IMR-90 (cell line): ENCODE measurements around the gene MEGF6. TPM values are rescaled to one million over a fixed set of nuclear protein-coding genes. Genes with fewer than 3 reads are reported as not detected.

Experiments used
- ATAC-seq: fragments of 200-7000 bp; cut with Tn5 transposase; 2 replicates; pipeline ENCODE4 v1.9.1; 2020; ENCODE audit warnings: low read depth, mild to moderate bottlenecking, moderate library complexity
- BruUV-seq: library from RNA; stranded (reverse); fragments of 400-500 nt; replicated peaks from 2 replicates; lab custom pipeline; 2021; lab: Mats Ljungman, UMichigan
- CTCF ChIA-PET: fragments of 300-600 bp; formaldehyde crosslinking; extraction: SDS; loops from one replicate; lab custom pipeline; 2021; ENCODE audit warnings: antibody characterized with exemption; lab: Yijun Ruan, JAX
- POLR2A ChIA-PET: fragments of 300-600 bp; sonication (Branson Sonifier 250); formaldehyde crosslinking; loops from one replicate; lab custom pipeline; 2022; ENCODE audit warnings: antibody characterized with exemption; ENCODE audit not compliant: unreplicated experiment; lab: Charles Lee
- DNase-seq: peaks from one replicate; pipeline ENCODE4 v3.0.0; 2013
- H2AFZ ChIP-seq: replicated peaks from 2 replicates; pipeline ENCODE3; 2013; ENCODE audit warnings: low read length, mild to moderate bottlenecking; ENCODE audit not compliant: poor library complexity
- H2AK5ac ChIP-seq: 2 replicates; pipeline ENCODE4 v1.6.1; 2013; ENCODE audit warnings: low read depth, low read length, inconsistent platforms
- H2AK9ac ChIP-seq: replicated peaks from 2 replicates; pipeline ENCODE3; 2013; ENCODE audit warnings: mild to moderate bottlenecking, low read depth, low read length, moderate library complexity; ENCODE audit not compliant: poor library complexity
- H2BK120ac ChIP-seq: 2 replicates; pipeline ENCODE4 v1.6.1; 2013; ENCODE audit warnings: low read depth, low read length, inconsistent platforms
- H2BK15ac ChIP-seq: 3 replicates; pipeline ENCODE4 v1.6.1; 2013; ENCODE audit warnings: low read depth, low read length, inconsistent platforms
- H2BK20ac ChIP-seq: 2 replicates; pipeline ENCODE4 v1.6.1; 2013; ENCODE audit warnings: low read depth, mild to moderate bottlenecking, inconsistent platforms, low read length, moderate library complexity
- H2BK5ac ChIP-seq: 2 replicates; pipeline ENCODE4 v1.6.1; 2013; ENCODE audit warnings: mild to moderate bottlenecking, low read depth, low read length, inconsistent platforms; ENCODE audit not compliant: poor library complexity, severe bottlenecking
- H3K14ac ChIP-seq: replicated peaks from 2 replicates; pipeline ENCODE4 v1.6.1; 2013; ENCODE audit warnings: low read depth, low read length, inconsistent platforms
- H3K18ac ChIP-seq: 2 replicates; pipeline ENCODE4 v1.6.1; 2013; ENCODE audit warnings: low read depth, low read length, control low read depth
- H3K23ac ChIP-seq: 2 replicates; pipeline ENCODE4 v1.6.1; 2013; ENCODE audit warnings: low read depth, low read length, inconsistent platforms
- H3K27ac ChIP-seq: 2 replicates; pipeline ENCODE4 v1.5.1; 2013; ENCODE audit warnings: mild to moderate bottlenecking, control low read depth, low read length; ENCODE audit not compliant: insufficient read depth
- H3K27me3 ChIP-seq: 2 replicates; pipeline ENCODE4 v1.6.1; 2013; ENCODE audit warnings: low read length; ENCODE audit not compliant: control insufficient read depth, insufficient read depth
- H3K36me3 ChIP-seq: 2 replicates; pipeline ENCODE4 v1.6.1; 2013; ENCODE audit warnings: low read length, mixed read lengths; ENCODE audit not compliant: control insufficient read depth, insufficient read depth
- H3K4ac ChIP-seq: 2 replicates; pipeline ENCODE4 v1.6.1; 2013; ENCODE audit warnings: low read depth, low read length, inconsistent platforms
- H3K4me1 ChIP-seq: 2 replicates; pipeline ENCODE4 v1.6.1; 2013; ENCODE audit warnings: low read length, mixed read lengths; ENCODE audit not compliant: control insufficient read depth, insufficient read depth
- H3K4me2 ChIP-seq: 2 replicates; pipeline ENCODE4 v1.6.1; 2013; ENCODE audit warnings: low read depth, mild to moderate bottlenecking, control low read depth, low read length, moderate library complexity
- H3K4me3 ChIP-seq: 2 replicates; pipeline ENCODE4 v1.5.1; 2013; ENCODE audit warnings: low read depth, mild to moderate bottlenecking, control low read depth, low read length, moderate library complexity; ENCODE audit not compliant: insufficient read depth
- H3K56ac ChIP-seq: 2 replicates; pipeline ENCODE4 v1.6.1; 2013; ENCODE audit warnings: low read length, inconsistent platforms; ENCODE audit not compliant: insufficient read depth; ENCODE audit errors: extremely low read depth
- H3K79me1 ChIP-seq, 2 experiments: 2 replicates each; pipeline ENCODE4 v1.6.1; 2013; ENCODE audit warnings: low read length in 2 of 2, inconsistent platforms in 1 of 2, low read depth in 1 of 2
- H3K9ac ChIP-seq: 2 replicates; pipeline ENCODE4 v1.6.1; 2013; ENCODE audit warnings: low read depth, low read length, control low read depth
- H3K9me1 ChIP-seq: 2 replicates; pipeline ENCODE4 v1.6.1; 2013; ENCODE audit warnings: low read length, inconsistent platforms; ENCODE audit not compliant: insufficient read depth
- H3K9me3 ChIP-seq: 2 replicates; pipeline ENCODE4 v1.6.1; 2013; ENCODE audit warnings: low read length; ENCODE audit not compliant: control insufficient read depth, insufficient read depth
- H4K20me1 ChIP-seq: 2 replicates; pipeline ENCODE4 v1.6.1; 2013; ENCODE audit warnings: low read length, inconsistent platforms; ENCODE audit not compliant: insufficient read depth
- H4K5ac ChIP-seq: 2 replicates; pipeline ENCODE4 v1.6.1; 2013; ENCODE audit warnings: mild to moderate bottlenecking, low read depth, low read length, control low read depth
- H4K8ac ChIP-seq, 2 experiments: 2 replicates each; pipeline ENCODE4 v1.6.1; 2013; ENCODE audit warnings: low read depth in 2 of 2, low read length in 2 of 2, control low read depth in 1 of 2, inconsistent platforms in 1 of 2
- H4K91ac ChIP-seq: 2 replicates; pipeline ENCODE4 v1.6.1; 2013; ENCODE audit warnings: low read depth, low read length, inconsistent platforms; ENCODE audit not compliant: insufficient read depth
- BHLHE40 ChIP-seq: fragments of 150-350 bp; IDR thresholded peaks from 2 replicates; pipeline ENCODE4 v1.6.1; 2016; ENCODE audit warnings: mild to moderate bottlenecking, low read depth, low read length
- CEBPB ChIP-seq: IDR thresholded peaks from 2 replicates; pipeline ENCODE4 v1.6.1; 2012; ENCODE audit warnings: low read depth, low read length, improper control_type of control experiment
- CHD1 ChIP-seq: IDR thresholded peaks from 2 replicates; pipeline ENCODE4 v1.6.1; 2012; ENCODE audit warnings: low read depth, low read length, improper control_type of control experiment
- ELK1 ChIP-seq: fragments of 150-350 bp; IDR thresholded peaks from 2 replicates; pipeline ENCODE4 v1.6.1; 2016; ENCODE audit warnings: low read depth, mild to moderate bottlenecking, low read length, moderate library complexity, borderline replicate concordance
- FOS ChIP-seq: fragments of 150-350 bp; IDR thresholded peaks from 2 replicates; pipeline ENCODE4 v1.6.1; 2016; ENCODE audit warnings: low read depth, low read length
- MAFK ChIP-seq: IDR thresholded peaks from 2 replicates; pipeline ENCODE4 v1.6.1; 2012; ENCODE audit warnings: low read depth, low read length, improper control_type of control experiment
- NFE2L2 ChIP-seq: fragments of 150-350 bp; IDR thresholded peaks from 2 replicates; pipeline ENCODE4 v1.6.1; 2016; ENCODE audit warnings: low read depth, mild to moderate bottlenecking, low read length
- POLR2A ChIP-seq: IDR thresholded peaks from 2 replicates; pipeline ENCODE4 v1.6.1; 2012; ENCODE audit warnings: mild to moderate bottlenecking, low read depth, low read length
- RAD21 ChIP-seq: IDR thresholded peaks from 2 replicates; pipeline ENCODE4 v1.6.1; 2012; ENCODE audit warnings: low read length, improper control_type of control experiment
- RCOR1 ChIP-seq: IDR thresholded peaks from 2 replicates; pipeline ENCODE4 v1.6.1; 2012; ENCODE audit warnings: mild to moderate bottlenecking, low read length, improper control_type of control experiment; ENCODE audit not compliant: insufficient replicate concordance
- RFX5 ChIP-seq: IDR thresholded peaks from 2 replicates; pipeline ENCODE4 v1.8.0; 2012; ENCODE audit warnings: low read depth, mild to moderate bottlenecking, low read length, moderate library complexity
- SMC3 ChIP-seq: fragments of 150-350 bp; IDR thresholded peaks from 2 replicates; pipeline ENCODE4 v1.6.1; 2016; ENCODE audit warnings: low read depth, mild to moderate bottlenecking, antibody characterized with exemption, low read length, moderate library complexity
- WGBS, 2 experiments: methylation state at CpG; one replicate each; pipeline versions ENCODE4 v1.1.5 to v1.1.7; 2013; ENCODE audit warnings: missing lambda C conversion rate in 2 of 2; ENCODE audit not compliant: insufficient read length in 1 of 2; ENCODE audit errors: extremely low coverage in 2 of 2; 5-methylcytosine and 5-hydroxymethylcytosine counted together
- dilution Hi-C: fragments of 300-500 bp; cut with HindIII; formaldehyde crosslinking; loops from one replicate; pipeline ENCODE4 v1.14.3; 2018; ENCODE audit warnings: low sequenced_read_pairs; ENCODE audit not compliant: unreplicated experiment
- in situ Hi-C: fragments of 300-500 bp; cut with MboI; formaldehyde crosslinking; loops from 3 replicates; pipeline ENCODE4 v1.14.3; 2019; ENCODE audit warnings: low sequenced_read_pairs, inconsistent platforms, mixed read lengths
- intact Hi-C: fragments of 100-400 bp; cut with micrococcal nuclease; formaldehyde crosslinking; loops from 2 replicates; pipeline ENCODE4 v1.10.0; 2022
- polyA plus RNA-seq, 3 experiments: library from polyadenylated mRNA; depleted of rRNA; stranded (reverse); fragments of >200 nt; gene quantifications; 2 replicates each; pipeline ENCODE4 v1.2.3, GENCODE V29; 2012; ENCODE audit warnings: low replicate concordance in 1 of 3
- total RNA-seq: library from RNA; depleted of rRNA; stranded (reverse); fragments of >200 nt; gene quantifications from 2 replicates; pipeline ENCODE4 v1.2.3, GENCODE V29; 2012
- TF ChIP-seq, protein P1 (sequence below): fragments of 150-350 bp; IDR thresholded peaks from 2 replicates; pipeline ENCODE4 v1.6.1; 2017; ENCODE audit warnings: mild to moderate bottlenecking, antibody characterized with exemption, low read length, low read depth

MEGF6 gene
- total and polyA plus RNA-seq, 2 of the 4 experiments (the other 2 are of a cell fraction): 0.72 to 4.1 TPM

DNA sequence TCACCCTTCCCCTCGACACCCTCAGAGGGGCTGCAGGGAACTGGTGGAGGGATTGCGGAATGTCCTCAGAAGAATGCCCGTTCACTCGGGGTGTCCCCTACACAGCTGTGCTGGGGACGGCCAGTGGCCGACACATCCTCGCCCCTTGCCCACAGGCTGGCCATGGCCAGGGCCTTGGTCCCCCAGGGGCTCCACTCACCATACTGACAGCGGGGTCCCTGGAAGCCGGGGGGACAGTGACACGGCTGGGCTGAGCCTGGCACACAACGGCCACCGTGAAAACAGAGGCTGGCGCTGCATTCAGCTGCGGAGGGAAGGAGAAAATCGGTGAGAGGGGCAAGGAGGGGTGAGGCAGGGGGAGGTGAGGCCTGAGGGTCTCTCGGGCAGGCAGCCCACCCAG is 31.7 kb downstream of the MEGF6 start:
- no peak overlapping the region for H2BK20ac ChIP-seq
- intact Hi-C loops: no loop called here
- H3K4me1 ChIP-seq: peaks cover 2% of the 10 kb centered on the region; the same call in 1 of the 2 replicates
- peaks cover 2% of the 10 kb centered on the region for H3K9me3 ChIP-seq
- in situ Hi-C loops: no loop called here
- H3K4me2 ChIP-seq: no peak overlapping the region
- no peak overlapping the region for H2BK5ac ChIP-seq
- no peak overlapping the region for H3K14ac ChIP-seq
- no peak overlapping the region for H4K8ac ChIP-seq
- no peak overlapping the region for H3K4ac ChIP-seq
- no peaks in the 10 kb centered on the region for H4K20me1 ChIP-seq
- H3K18ac ChIP-seq: no peak overlapping the region
- no peak overlapping the region for H3K56ac ChIP-seq
- peaks cover 2% of the 10 kb centered on the region; the same call in 1 of the 2 replicates for H3K27me3 ChIP-seq
- H2BK120ac ChIP-seq: no peak overlapping the region
- H2AK5ac ChIP-seq: no peak overlapping the region
- H3K27ac ChIP-seq: no peak overlapping the region
- no peak overlapping the region for H2BK15ac ChIP-seq
- no peak overlapping the region for H3K4me3 ChIP-seq
- ChIA-PET CTCF (no interaction called here), POLR2A (no interaction called here)
- H3K36me3 ChIP-seq: no peaks in the 10 kb centered on the region
- H3K9me1 ChIP-seq: no peaks in the 10 kb centered on the region
- dilution Hi-C loops: no loop called here
- H3K9ac ChIP-seq: no peak overlapping the region
- no peak overlapping the region for H3K23ac ChIP-seq
- no peak overlapping the region for H4K91ac ChIP-seq
- H2AFZ ChIP-seq: no peak overlapping the region
- 97% methylated on average over 7 of the region's 16 CpGs; no CpG with 5 or more reads in 1 of the 2 experiments for WGBS, 2 experiments
- BruUV-seq: no TSS peak
- H4K5ac ChIP-seq: no peak overlapping the region
- no peaks in the 10 kb centered on the region for H3K79me1 ChIP-seq
- ATAC-seq: no peak
- TF ChIP-seq RCOR1 (no peak), BHLHE40 (no peak), RFX5 (no peak), MAFK (no peak), SMC3 (no peak), FOS (no peak), NFE2L2 (no peak), CEBPB (no peak), POLR2A (no peak), RAD21 (no peak), ELK1 (no peak), CHD1 (no peak)
- TF ChIP-seq, protein P1, sequence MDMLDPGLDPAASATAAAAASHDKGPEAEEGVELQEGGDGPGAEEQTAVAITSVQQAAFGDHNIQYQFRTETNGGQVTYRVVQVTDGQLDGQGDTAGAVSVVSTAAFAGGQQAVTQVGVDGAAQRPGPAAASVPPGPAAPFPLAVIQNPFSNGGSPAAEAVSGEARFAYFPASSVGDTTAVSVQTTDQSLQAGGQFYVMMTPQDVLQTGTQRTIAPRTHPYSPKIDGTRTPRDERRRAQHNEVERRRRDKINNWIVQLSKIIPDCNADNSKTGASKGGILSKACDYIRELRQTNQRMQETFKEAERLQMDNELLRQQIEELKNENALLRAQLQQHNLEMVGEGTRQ: no peak
- no peak overlapping the region for H2AK9ac ChIP-seq
- no peak for DNase-seq
